ENCODE data around the gene MYO15B.

Gene MYO15B

DNA sequence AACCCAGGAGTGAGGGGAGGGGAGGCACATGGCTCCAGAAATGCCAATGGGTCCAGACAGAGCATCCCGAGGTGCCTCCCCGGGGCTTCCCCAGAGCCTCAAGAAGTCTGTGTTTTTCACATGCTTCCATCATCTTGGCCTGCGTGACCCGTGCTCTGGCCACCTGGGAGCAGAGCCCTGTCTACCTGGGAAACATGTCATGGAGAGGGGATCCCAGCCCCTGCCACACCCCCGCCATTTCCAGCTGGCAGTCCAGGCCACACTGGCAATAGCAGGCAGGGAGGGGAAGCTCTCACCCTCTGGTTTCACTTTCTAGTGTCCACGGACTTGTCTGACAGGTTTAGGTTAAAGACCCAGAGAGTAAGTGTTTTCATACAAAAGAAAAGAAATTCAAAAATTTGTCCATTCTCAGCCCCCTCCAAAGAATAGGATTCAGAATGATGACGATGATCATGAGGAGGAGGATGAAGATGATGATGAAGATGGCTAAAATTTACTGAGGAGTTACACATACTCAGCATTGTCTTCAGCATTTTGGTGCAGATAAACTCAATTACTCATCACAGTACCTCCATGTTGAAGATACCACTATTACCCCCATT is 54.7 kb downstream of the MYO15B start:
- Histone ChIP-seq H3K36me3 (replicated peaks; ENCODE audit: insufficient read depth, low read length) (no peaks in the 10 kb centered on the region), H3K4me1 (ENCODE audit: low read length) (peaks cover 48% of the 10 kb centered on the region), H3F3A (ENCODE audit: insufficient read depth, low read length) (peaks cover 32% of the 10 kb centered on the region), H2AFZ (ENCODE audit: low read length) (peak overlapping the region; percentile 49; the same call in 1 of the 2 replicates), H3K27me3 (replicated peaks; ENCODE audit: insufficient read depth, low read length) (no peaks in the 10 kb centered on the region), H3K9me3 (replicated peaks; ENCODE audit: insufficient read depth, low read length) (no peaks in the 10 kb centered on the region), H3K4me2 (ENCODE audit: low read depth, low read length) (peak overlapping the region; percentile 79), H3K27ac (ENCODE audit: low read length) (peak overlapping the region; percentile 77), H4K20me1 (ENCODE audit: insufficient read depth, low read length) (no peaks in the 10 kb centered on the region), H3K4me3 (ENCODE audit: low read length) (peak overlapping the region; percentile 21; the same call in 1 of the 2 replicates), H3K9ac (ENCODE audit: low read length) (peak overlapping the region; percentile 63), H3K79me2 (ENCODE audit: low read length) (peaks cover 18% of the 10 kb centered on the region; the same call in 1 of the 2 replicates), H3K9me2 (replicated peaks; ENCODE audit: insufficient read depth, low read length) (no peaks in the 10 kb centered on the region)
- TF ChIP-seq EZH2phosphoT487 (IDR thresholded peaks at IDR 0.05; ENCODE audit: low read length) = no peak
- TF ChIP-seq, protein P1, sequence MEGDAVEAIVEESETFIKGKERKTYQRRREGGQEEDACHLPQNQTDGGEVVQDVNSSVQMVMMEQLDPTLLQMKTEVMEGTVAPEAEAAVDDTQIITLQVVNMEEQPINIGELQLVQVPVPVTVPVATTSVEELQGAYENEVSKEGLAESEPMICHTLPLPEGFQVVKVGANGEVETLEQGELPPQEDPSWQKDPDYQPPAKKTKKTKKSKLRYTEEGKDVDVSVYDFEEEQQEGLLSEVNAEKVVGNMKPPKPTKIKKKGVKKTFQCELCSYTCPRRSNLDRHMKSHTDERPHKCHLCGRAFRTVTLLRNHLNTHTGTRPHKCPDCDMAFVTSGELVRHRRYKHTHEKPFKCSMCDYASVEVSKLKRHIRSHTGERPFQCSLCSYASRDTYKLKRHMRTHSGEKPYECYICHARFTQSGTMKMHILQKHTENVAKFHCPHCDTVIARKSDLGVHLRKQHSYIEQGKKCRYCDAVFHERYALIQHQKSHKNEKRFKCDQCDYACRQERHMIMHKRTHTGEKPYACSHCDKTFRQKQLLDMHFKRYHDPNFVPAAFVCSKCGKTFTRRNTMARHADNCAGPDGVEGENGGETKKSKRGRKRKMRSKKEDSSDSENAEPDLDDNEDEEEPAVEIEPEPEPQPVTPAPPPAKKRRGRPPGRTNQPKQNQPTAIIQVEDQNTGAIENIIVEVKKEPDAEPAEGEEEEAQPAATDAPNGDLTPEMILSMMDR (IDR thresholded peaks at IDR 0.05; ENCODE audit: low read length) = no peak
- TF ChIP-seq EZH2 (optimal IDR thresholded peaks at IDR 0.05; ENCODE audit: low read depth, low read length) = no peak
- peak; percentile 67 for DNase-seq

DNA sequence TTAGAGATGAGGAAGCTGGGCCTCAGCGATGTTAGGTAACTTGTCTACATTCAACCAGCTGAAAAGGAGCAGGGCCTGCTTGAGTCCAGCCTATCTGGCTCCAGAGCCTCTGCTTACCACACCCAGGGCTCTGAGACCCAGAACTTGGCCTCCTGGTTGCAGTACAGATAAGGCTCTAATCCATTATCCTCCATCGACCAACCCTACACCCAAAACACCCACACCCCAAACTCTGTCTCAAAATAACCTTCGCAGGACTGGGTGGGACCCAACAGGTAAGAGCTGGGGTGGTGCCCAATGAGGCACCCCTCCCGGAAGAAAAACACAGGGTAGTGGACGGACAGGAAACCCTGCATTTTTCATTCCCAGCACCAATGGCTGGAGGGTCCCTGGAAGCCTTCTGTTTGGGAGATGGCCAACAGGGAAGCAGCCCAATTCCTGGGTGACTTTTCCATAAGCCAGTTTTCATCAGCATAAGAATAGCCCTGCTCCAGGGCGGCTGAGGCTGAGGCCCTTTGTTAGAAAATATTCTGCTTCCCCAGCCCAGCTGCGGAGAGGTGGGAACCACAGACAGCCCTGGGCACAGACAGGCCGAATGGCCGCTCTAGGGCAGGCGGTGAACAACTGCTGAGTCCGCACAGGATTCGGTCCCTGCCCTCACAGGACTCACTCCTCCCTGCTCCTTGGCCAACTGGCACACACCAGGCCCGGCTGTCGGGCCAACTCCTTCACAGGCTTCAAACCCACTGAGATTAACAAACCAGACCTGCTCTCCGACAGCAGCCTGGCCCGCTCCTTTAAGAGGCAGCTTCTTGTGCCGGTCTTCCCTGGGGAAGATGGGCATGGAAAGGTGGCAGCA is 55.4 kb downstream of the MYO15B start:
- peaks cover 48% of the 10 kb centered on the region for H3K4me1 ChIP-seq (ENCODE audit: low read length)

DNA sequence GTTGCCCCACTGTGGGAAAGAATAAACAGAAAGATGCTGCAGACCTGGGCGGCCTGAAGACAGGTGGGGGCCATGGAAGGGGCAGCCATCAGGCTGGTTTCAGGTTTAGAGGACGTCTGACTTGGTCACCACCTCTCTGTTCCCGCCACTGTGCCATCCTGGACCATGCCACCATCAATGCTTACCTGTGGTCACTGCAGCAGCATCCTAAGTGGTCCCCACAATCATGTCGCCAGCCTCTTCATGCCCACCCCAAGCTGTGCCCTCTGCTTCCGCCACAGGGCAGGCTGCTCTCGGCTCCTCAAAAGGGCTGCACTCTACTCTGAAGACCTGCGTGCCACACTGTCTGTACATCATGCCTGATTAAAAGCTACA is 56.0 kb downstream of the MYO15B start:
- H3K4me3 ChIP-seq (ENCODE audit: low read length) = no peak overlapping the region
- H3K9ac ChIP-seq (ENCODE audit: low read length) = no peak overlapping the region
- no peak for DNase-seq
- H3K4me2 ChIP-seq (ENCODE audit: low read depth, low read length) = no peak overlapping the region
- no peaks in the 10 kb centered on the region for H3K9me2 ChIP-seq (replicated peaks; ENCODE audit: insufficient read depth, low read length)
- peaks cover 18% of the 10 kb centered on the region; the same call in 1 of the 2 replicates for H3K79me2 ChIP-seq (ENCODE audit: low read length)
- no peak overlapping the region for H2AFZ ChIP-seq (ENCODE audit: low read length)
- no peaks in the 10 kb centered on the region for H3K9me3 ChIP-seq (replicated peaks; ENCODE audit: insufficient read depth, low read length)
- H3K4me1 ChIP-seq (ENCODE audit: low read length) = peaks cover 48% of the 10 kb centered on the region
- peaks cover 32% of the 10 kb centered on the region for H3F3A ChIP-seq (ENCODE audit: insufficient read depth, low read length)
- H4K20me1 ChIP-seq (ENCODE audit: insufficient read depth, low read length) = no peaks in the 10 kb centered on the region
- no peaks in the 10 kb centered on the region for H3K36me3 ChIP-seq (replicated peaks; ENCODE audit: insufficient read depth, low read length)
- TF ChIP-seq EZH2phosphoT487 (IDR thresholded peaks at IDR 0.05; ENCODE audit: low read length) = no peak
- no peaks in the 10 kb centered on the region for H3K27me3 ChIP-seq (replicated peaks; ENCODE audit: insufficient read depth, low read length)
- peak overlapping the region; percentile 97; the same call in 1 of the 2 replicates for H3K27ac ChIP-seq (ENCODE audit: low read length)

More for the DNA sequence above, 55.4 kb downstream of the MYO15B start:
- no peaks in the 10 kb centered on the region for H3K9me2 ChIP-seq (replicated peaks; ENCODE audit: insufficient read depth, low read length)
- peak overlapping the region; percentile 63 for H3K9ac ChIP-seq (ENCODE audit: low read length)
- H3K36me3 ChIP-seq (replicated peaks; ENCODE audit: insufficient read depth, low read length) = no peaks in the 10 kb centered on the region
- H3K27me3 ChIP-seq (replicated peaks; ENCODE audit: insufficient read depth, low read length) = no peaks in the 10 kb centered on the region
- H3K4me3 ChIP-seq (ENCODE audit: low read length) = peak overlapping the region; percentile 21; the same call in 1 of the 2 replicates
- peaks cover 18% of the 10 kb centered on the region; the same call in 1 of the 2 replicates for H3K79me2 ChIP-seq (ENCODE audit: low read length)
- H3K4me2 ChIP-seq (ENCODE audit: low read depth, low read length) = peak overlapping the region; percentile 79
- H4K20me1 ChIP-seq (ENCODE audit: insufficient read depth, low read length) = no peaks in the 10 kb centered on the region
- H3F3A ChIP-seq (ENCODE audit: insufficient read depth, low read length) = peaks cover 32% of the 10 kb centered on the region
- 0 out of 2 replicates have a peak overlapping the region, but pooled peaks have one; percentile 49 for H2AFZ ChIP-seq (ENCODE audit: low read length)
- DNase-seq = no peak
- TF ChIP-seq, protein P1 (IDR thresholded peaks at IDR 0.05; ENCODE audit: low read length) = no peak
- TF ChIP-seq EZH2phosphoT487 (IDR thresholded peaks at IDR 0.05; ENCODE audit: low read length) (no peak), EZH2 (optimal IDR thresholded peaks at IDR 0.05; ENCODE audit: low read depth, low read length) (no peak)
- peak overlapping the region; percentile 77 for H3K27ac ChIP-seq (ENCODE audit: low read length)
- H3K9me3 ChIP-seq (replicated peaks; ENCODE audit: insufficient read depth, low read length) = no peaks in the 10 kb centered on the region

Measured in MM.1S (cell line).